ENCODE results near the gene RNASEH2C. TPM values are rescaled to one million over a fixed set of nuclear protein-coding genes. Genes with fewer than 3 reads are reported as not detected.

RNASEH2C gene
- total and polyA plus RNA-seq, 2 of the 13 experiments (the other 11 are each of a cell fraction or from before 2014, with no cell fraction given) = 27.4 to 50.9 TPM

DNA sequence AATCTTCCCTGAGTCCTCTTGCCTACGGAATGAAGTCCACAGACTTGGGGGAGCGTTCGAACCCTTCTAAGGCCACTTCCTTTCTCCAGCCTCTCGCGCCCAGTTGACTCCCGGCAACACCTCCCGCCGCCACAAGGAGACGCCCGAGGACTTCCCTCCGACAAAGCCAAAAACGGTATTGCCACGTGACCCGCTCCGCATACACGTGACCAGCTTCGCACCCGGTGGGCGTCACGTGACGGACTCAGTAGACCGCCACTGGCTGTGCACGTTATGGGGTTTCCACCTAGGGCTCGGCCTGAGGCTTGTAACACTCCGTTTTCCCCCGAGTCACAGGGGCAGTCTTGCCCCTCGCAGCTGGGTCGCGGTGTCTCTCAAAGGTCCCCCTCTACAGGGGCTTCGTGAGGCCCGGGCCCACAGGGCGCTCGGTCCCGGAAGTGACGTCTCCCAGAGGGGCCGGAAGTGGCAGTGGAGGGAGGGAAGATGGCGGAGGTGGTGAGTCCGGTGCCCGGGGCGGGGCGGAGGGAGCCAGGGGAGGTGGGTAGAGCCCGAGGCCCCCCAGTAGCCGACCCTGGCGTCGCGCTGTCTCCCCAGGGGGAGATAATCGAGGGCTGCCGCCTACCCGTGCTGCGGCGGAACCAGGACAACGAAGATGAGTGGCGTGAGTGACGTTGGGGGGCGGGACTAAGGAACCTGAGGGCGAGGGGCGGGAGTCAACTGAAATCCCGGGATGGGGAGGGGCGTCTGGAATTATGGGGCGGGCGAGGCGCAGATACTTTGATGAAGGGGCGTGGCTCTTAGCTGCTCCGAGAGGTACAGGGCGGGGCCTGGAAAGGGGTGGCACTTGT is 8.6 kb downstream of the RNASEH2C start, which contains the start of gene KAT5 (continued):
- TF ChIP-seq SP5 (CRISPR knock-in tag; IDR thresholded peaks at IDR 0.05; ENCODE audit: borderline replicate concordance, low read depth) (no peak; the same call in 1 of the 2 replicates), ZNF44 (CRISPR knock-in tag; IDR thresholded peaks at IDR 0.05) (peak; percentile 99), ZNF883 (CRISPR knock-in tag; IDR thresholded peaks at IDR 0.05; ENCODE audit: not compliant biosample characterization) (peak; percentile 97), ZNF670 (CRISPR knock-in tag; IDR thresholded peaks at IDR 0.05; ENCODE audit: borderline replicate concordance) (peak; percentile 97), FIP1L1 (IDR thresholded peaks at IDR 0.05; ENCODE audit: borderline replicate concordance, insufficient read depth, low read depth, low read length) (no peak), BORCS8-MEF2B (CRISPR knock-in tag; IDR thresholded peaks at IDR 0.05) (peak; percentile 93), NR1H2 (CRISPR knock-in tag; IDR thresholded peaks at IDR 0.05; ENCODE audit: borderline replicate concordance, low read depth) (no peak), ZNF34 (CRISPR knock-in tag; IDR thresholded peaks at IDR 0.05; ENCODE audit: borderline replicate concordance) (peak; percentile 98), RNF2 (conservative IDR thresholded peaks at IDR 0.05; ENCODE audit: low read depth) (peak; percentile 100), HNRNPLL (IDR thresholded peaks at IDR 0.05; ENCODE audit: low read depth, low read length, poor library complexity, severe bottlenecking) (peak; percentile 69), TCF12 (IDR thresholded peaks at IDR 0.05) (no peak), TCF12 (CRISPR knock-in tag; IDR thresholded peaks at IDR 0.05) (peak; percentile 70; the same call in 1 of the 2 replicates), ZNF225 (CRISPR knock-in tag; IDR thresholded peaks at IDR 0.05) (peak; percentile 96), ZNF230 (CRISPR knock-in tag; IDR thresholded peaks at IDR 0.05) (no peak; the same call in 1 of the 2 replicates)
- TF ChIP-seq, protein P1, sequence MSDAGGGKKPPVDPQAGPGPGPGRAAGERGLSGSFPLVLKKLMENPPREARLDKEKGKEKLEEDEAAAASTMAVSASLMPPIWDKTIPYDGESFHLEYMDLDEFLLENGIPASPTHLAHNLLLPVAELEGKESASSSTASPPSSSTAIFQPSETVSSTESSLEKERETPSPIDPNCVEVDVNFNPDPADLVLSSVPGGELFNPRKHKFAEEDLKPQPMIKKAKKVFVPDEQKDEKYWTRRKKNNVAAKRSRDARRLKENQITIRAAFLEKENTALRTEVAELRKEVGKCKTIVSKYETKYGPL (CRISPR knock-in tag; IDR thresholded peaks at IDR 0.05) = 0 out of 2 replicates have a peak, but pooled peaks have one; percentile 15
- TF ChIP-seq, protein P2, sequence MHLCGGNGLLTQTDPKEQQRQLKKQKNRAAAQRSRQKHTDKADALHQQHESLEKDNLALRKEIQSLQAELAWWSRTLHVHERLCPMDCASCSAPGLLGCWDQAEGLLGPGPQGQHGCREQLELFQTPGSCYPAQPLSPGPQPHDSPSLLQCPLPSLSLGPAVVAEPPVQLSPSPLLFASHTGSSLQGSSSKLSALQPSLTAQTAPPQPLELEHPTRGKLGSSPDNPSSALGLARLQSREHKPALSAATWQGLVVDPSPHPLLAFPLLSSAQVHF (CRISPR knock-in tag; IDR thresholded peaks at IDR 0.05) = peak; percentile 89; the same call in 1 of the 2 replicates
